ENCODE results near the gene LCA5L. TPM values are rescaled to one million over a fixed set of nuclear protein-coding genes. Genes with fewer than 3 reads are reported as not detected.

Gene LCA5L
- total and polyA plus RNA-seq, 2 experiments from 2014 or later = 0.69 to 1.4 TPM

GRCh38 chr21:39489380-39489924 is 43.9 kb upstream of the LCA5L start:
- H3K27me3 Mint-ChIP-seq (ENCODE audit: insufficient read depth, low read depth, poor library complexity) = no peaks in the 10 kb centered on the region
- DNase-seq (ENCODE audit: low spot score) (no peak), ATAC-seq (no peak)
- Histone ChIP-seq H3K27ac (ENCODE audit: low read depth) (no peak overlapping the region), H3K4me3 (no peak overlapping the region), H2AFZ (no peak overlapping the region), H3K4me2 (no peak overlapping the region), H3F3A (replicated peaks; ENCODE audit: low read depth) (no peaks in the 10 kb centered on the region), H4K20me1 (replicated peaks; ENCODE audit: insufficient read depth) (no peaks in the 10 kb centered on the region), H3K9me2 (ENCODE audit: insufficient read depth) (0 out of 2 replicates have a peak, but pooled peaks cover 6% of the 10 kb centered on the region), H3K27me3 (ENCODE audit: insufficient read depth) (no peaks in the 10 kb centered on the region), H3K79me2 (replicated peaks; ENCODE audit: insufficient read depth) (no peaks in the 10 kb centered on the region), H3K36me3 (ENCODE audit: insufficient read depth) (0 out of 2 replicates have a peak, but pooled peaks cover 3% of the 10 kb centered on the region), H3K4me1 (ENCODE audit: insufficient read depth) (no peaks in the 10 kb centered on the region)
- TF ChIP-seq, protein P1, sequence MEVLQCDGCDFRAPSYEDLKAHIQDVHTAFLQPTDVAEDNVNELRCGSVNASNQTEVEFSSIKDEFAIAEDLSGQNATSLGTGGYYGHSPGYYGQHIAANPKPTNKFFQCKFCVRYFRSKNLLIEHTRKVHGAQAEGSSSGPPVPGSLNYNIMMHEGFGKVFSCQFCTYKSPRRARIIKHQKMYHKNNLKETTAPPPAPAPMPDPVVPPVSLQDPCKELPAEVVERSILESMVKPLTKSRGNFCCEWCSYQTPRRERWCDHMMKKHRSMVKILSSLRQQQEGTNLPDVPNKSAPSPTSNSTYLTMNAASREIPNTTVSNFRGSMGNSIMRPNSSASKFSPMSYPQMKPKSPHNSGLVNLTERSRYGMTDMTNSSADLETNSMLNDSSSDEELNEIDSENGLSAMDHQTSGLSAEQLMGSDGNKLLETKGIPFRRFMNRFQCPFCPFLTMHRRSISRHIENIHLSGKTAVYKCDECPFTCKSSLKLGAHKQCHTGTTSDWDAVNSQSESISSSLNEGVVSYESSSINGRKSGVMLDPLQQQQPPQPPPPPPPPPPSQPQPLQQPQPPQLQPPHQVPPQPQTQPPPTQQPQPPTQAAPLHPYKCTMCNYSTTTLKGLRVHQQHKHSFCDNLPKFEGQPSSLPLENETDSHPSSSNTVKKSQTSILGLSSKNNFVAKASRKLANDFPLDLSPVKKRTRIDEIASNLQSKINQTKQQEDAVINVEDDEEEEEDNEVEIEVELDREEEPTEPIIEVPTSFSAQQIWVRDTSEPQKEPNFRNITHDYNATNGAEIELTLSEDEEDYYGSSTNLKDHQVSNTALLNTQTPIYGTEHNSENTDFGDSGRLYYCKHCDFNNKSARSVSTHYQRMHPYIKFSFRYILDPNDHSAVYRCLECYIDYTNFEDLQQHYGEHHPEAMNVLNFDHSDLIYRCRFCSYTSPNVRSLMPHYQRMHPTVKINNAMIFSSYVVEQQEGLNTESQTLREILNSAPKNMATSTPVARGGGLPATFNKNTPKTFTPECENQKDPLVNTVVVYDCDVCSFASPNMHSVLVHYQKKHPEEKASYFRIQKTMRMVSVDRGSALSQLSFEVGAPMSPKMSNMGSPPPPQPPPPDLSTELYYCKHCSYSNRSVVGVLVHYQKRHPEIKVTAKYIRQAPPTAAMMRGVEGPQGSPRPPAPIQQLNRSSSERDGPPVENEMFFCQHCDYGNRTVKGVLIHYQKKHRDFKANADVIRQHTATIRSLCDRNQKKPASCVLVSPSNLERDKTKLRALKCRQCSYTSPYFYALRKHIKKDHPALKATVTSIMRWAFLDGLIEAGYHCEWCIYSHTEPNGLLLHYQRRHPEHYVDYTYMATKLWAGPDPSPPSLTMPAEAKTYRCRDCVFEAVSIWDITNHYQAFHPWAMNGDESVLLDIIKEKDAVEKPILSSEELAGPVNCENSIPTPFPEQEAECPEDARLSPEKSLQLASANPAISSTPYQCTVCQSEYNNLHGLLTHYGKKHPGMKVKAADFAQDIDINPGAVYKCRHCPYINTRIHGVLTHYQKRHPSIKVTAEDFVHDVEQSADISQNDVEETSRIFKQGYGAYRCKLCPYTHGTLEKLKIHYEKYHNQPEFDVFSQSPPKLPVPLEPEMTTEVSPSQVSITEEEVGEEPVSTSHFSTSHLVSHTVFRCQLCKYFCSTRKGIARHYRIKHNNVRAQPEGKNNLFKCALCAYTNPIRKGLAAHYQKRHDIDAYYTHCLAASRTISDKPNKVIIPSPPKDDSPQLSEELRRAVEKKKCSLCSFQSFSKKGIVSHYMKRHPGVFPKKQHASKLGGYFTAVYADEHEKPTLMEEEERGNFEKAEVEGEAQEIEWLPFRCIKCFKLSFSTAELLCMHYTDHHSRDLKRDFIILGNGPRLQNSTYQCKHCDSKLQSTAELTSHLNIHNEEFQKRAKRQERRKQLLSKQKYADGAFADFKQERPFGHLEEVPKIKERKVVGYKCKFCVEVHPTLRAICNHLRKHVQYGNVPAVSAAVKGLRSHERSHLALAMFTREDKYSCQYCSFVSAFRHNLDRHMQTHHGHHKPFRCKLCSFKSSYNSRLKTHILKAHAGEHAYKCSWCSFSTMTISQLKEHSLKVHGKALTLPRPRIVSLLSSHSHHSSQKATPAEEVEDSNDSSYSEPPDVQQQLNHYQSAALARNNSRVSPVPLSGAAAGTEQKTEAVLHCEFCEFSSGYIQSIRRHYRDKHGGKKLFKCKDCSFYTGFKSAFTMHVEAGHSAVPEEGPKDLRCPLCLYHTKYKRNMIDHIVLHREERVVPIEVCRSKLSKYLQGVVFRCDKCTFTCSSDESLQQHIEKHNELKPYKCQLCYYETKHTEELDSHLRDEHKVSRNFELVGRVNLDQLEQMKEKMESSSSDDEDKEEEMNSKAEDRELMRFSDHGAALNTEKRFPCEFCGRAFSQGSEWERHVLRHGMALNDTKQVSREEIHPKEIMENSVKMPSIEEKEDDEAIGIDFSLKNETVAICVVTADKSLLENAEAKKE (CRISPR knock-in tag; IDR thresholded peaks at IDR 0.05) = no peak
- TF ChIP-seq CREB1 (CRISPR knock-in tag; IDR thresholded peaks at IDR 0.05; ENCODE audit: low read depth) = no peak
- TF ChIP-seq, protein P2, sequence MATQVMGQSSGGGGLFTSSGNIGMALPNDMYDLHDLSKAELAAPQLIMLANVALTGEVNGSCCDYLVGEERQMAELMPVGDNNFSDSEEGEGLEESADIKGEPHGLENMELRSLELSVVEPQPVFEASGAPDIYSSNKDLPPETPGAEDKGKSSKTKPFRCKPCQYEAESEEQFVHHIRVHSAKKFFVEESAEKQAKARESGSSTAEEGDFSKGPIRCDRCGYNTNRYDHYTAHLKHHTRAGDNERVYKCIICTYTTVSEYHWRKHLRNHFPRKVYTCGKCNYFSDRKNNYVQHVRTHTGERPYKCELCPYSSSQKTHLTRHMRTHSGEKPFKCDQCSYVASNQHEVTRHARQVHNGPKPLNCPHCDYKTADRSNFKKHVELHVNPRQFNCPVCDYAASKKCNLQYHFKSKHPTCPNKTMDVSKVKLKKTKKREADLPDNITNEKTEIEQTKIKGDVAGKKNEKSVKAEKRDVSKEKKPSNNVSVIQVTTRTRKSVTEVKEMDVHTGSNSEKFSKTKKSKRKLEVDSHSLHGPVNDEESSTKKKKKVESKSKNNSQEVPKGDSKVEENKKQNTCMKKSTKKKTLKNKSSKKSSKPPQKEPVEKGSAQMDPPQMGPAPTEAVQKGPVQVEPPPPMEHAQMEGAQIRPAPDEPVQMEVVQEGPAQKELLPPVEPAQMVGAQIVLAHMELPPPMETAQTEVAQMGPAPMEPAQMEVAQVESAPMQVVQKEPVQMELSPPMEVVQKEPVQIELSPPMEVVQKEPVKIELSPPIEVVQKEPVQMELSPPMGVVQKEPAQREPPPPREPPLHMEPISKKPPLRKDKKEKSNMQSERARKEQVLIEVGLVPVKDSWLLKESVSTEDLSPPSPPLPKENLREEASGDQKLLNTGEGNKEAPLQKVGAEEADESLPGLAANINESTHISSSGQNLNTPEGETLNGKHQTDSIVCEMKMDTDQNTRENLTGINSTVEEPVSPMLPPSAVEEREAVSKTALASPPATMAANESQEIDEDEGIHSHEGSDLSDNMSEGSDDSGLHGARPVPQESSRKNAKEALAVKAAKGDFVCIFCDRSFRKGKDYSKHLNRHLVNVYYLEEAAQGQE (IDR thresholded peaks at IDR 0.05; ENCODE audit: unreplicated experiment) = no peak
- no peak for TF ChIP-seq EZH2 (IDR thresholded peaks at IDR 0.05; ENCODE audit: low read depth, unreplicated experiment)
- TF ChIP-seq ETS1 (IDR thresholded peaks at IDR 0.05) = no peak
- no peak for TF ChIP-seq ZNF331 (CRISPR knock-in tag; IDR thresholded peaks at IDR 0.05; ENCODE audit: low read depth)
- no peak for TF ChIP-seq NANOG (IDR thresholded peaks at IDR 0.05; ENCODE audit: borderline replicate concordance)
- TF ChIP-seq, protein P3, sequence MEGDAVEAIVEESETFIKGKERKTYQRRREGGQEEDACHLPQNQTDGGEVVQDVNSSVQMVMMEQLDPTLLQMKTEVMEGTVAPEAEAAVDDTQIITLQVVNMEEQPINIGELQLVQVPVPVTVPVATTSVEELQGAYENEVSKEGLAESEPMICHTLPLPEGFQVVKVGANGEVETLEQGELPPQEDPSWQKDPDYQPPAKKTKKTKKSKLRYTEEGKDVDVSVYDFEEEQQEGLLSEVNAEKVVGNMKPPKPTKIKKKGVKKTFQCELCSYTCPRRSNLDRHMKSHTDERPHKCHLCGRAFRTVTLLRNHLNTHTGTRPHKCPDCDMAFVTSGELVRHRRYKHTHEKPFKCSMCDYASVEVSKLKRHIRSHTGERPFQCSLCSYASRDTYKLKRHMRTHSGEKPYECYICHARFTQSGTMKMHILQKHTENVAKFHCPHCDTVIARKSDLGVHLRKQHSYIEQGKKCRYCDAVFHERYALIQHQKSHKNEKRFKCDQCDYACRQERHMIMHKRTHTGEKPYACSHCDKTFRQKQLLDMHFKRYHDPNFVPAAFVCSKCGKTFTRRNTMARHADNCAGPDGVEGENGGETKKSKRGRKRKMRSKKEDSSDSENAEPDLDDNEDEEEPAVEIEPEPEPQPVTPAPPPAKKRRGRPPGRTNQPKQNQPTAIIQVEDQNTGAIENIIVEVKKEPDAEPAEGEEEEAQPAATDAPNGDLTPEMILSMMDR (conservative IDR thresholded peaks at IDR 0.05; ENCODE audit: low read depth in 2 of 2) = no peak
- no peak for TF ChIP-seq ZNF114 (CRISPR knock-in tag; IDR thresholded peaks at IDR 0.05)
- no peak for TF ChIP-seq EZH2phosphoT487 (IDR thresholded peaks at IDR 0.05; ENCODE audit: unreplicated experiment)
- no peak for TF ChIP-seq POLR2AphosphoS5 (IDR thresholded peaks at IDR 0.05; ENCODE audit: low read depth)
- no peak for TF ChIP-seq JUNB (IDR thresholded peaks at IDR 0.05; ENCODE audit: unreplicated experiment)
- TF ChIP-seq STAT1 (IDR thresholded peaks at IDR 0.05; ENCODE audit: unreplicated experiment) = no peak
- H3K4me3 Mint-ChIP-seq = no peak overlapping the region
- peaks cover 3% of the 10 kb centered on the region; the same call in 2 of the 3 replicates for H3K36me3 Mint-ChIP-seq (ENCODE audit: low read depth)
- H3K4me1 Mint-ChIP-seq = no peaks in the 10 kb centered on the region
- peaks cover 6% of the 10 kb centered on the region for H3K9me3 Mint-ChIP-seq
- no peak overlapping the region for H3K27ac Mint-ChIP-seq
